Fibroblast of pulmonary artery (primary cell): Measurements from ENCODE around the gene KCNJ13.

Source experiments
- DNase-seq: peaks from one replicate; pipeline ENCODE4 v3.0.0-alpha.2; 2010; ENCODE audit warnings: low read depth
- H3K4me3 ChIP-seq: replicated peaks from 2 replicates; pipeline ENCODE4 v1.5.1; 2011; ENCODE audit warnings: low read depth, mild to moderate bottlenecking, control low read depth, low read length, moderate library complexity
- CTCF ChIP-seq: IDR thresholded peaks from 2 replicates; pipeline ENCODE4 v1.5.1; 2011; ENCODE audit warnings: mild to moderate bottlenecking, control low read depth, low read length, inconsistent platforms; ENCODE audit errors: missing control alignments

KCNJ13 gene

GRCh38 chr2:232787806-232788205 lies 11.4 kb upstream of the KCNJ13 start:
- H3K4me3 ChIP-seq, result no peak overlapping the region
- no peak for TF ChIP-seq CTCF
- no peak for DNase-seq

GRCh38 chr2:232783278-232783677 lies 6.9 kb upstream of the KCNJ13 start:
- DNase-seq, result no peak
- no peak overlapping the region for H3K4me3 ChIP-seq
- TF ChIP-seq CTCF, result no peak

- no peak for TF ChIP-seq CTCF
- no peak overlapping the region for H3K4me3 ChIP-seq
- DNase-seq, result peak; percentile 64
Measured at GRCh38 chr2:232781765-232782164, 5.4 kb upstream of the KCNJ13 start.

GRCh38 chr2:232779934-232780333 lies 3.6 kb upstream of the KCNJ13 start:
- DNase-seq, result no peak
- TF ChIP-seq CTCF, result no peak
- no peak overlapping the region for H3K4me3 ChIP-seq

GRCh38 chr2:232779465-232779864 lies 3.1 kb upstream of the KCNJ13 start:
- TF ChIP-seq CTCF, result no peak
- DNase-seq, result no peak
- H3K4me3 ChIP-seq, result no peak overlapping the region

GRCh38 chr2:232777276-232777675 lies 911 bp upstream of the KCNJ13 start:
- DNase-seq, result no peak
- no peak overlapping the region for H3K4me3 ChIP-seq
- TF ChIP-seq CTCF, result no peak

- DNase-seq, result no peak
- H3K4me3 ChIP-seq, result no peak overlapping the region
- TF ChIP-seq CTCF, result no peak
Measured at GRCh38 chr2:232773815-232774214, 2.5 kb downstream of the KCNJ13 start.
